GM23338 (cell line): Measurements from ENCODE around the gene ZNF214. TPM values are rescaled to one million over a fixed set of nuclear protein-coding genes. Genes with fewer than 3 reads are reported as not detected.

Experiments
- ATAC-seq: fragments of 200-7000 bp; cut with Tn5 transposase; 3 replicates; pipeline ENCODE4 v1.9.1; 2020
- DNase-seq: peaks from one replicate; pipeline ENCODE4 v3.0.0-alpha.2; 2015; ENCODE audit warnings: low spot score
- H2AFZ ChIP-seq: fragments of 200-600 bp; sonication (generic); 2 replicates; pipeline ENCODE4 v1.8.0; 2016; ENCODE audit warnings: antibody characterized with exemption, mild to moderate bottlenecking, moderate library complexity
- H3F3A ChIP-seq: fragments of 200-600 bp; sonication (generic); replicated peaks from 2 replicates; pipeline ENCODE4 v1.8.0; 2017; ENCODE audit warnings: antibody characterized with exemption, mixed run types, low read depth
- H3K27ac ChIP-seq: fragments of 200-600 bp; sonication (generic); 2 replicates; pipeline ENCODE4 v1.6.1; 2016; ENCODE audit warnings: low read depth
- H3K27me3 ChIP-seq: fragments of 200-600 bp; sonication (generic); 2 replicates; pipeline ENCODE4 v1.8.0; 2016; ENCODE audit warnings: mild to moderate bottlenecking, mixed run types, moderate library complexity; ENCODE audit not compliant: insufficient read depth
- H3K36me3 ChIP-seq: fragments of 200-600 bp; sonication (generic); 2 replicates; pipeline ENCODE4 v1.8.0; 2016; ENCODE audit warnings: mild to moderate bottlenecking; ENCODE audit not compliant: insufficient read depth
- H3K4me1 ChIP-seq: fragments of 200-600 bp; sonication (generic); 2 replicates; pipeline ENCODE4 v1.8.0; 2016; ENCODE audit warnings: mild to moderate bottlenecking, moderate library complexity; ENCODE audit not compliant: insufficient read depth
- H3K4me2 ChIP-seq: fragments of 200-600 bp; sonication (generic); 2 replicates; pipeline ENCODE4 v1.7.1; 2017; ENCODE audit warnings: mixed run types
- H3K4me3 ChIP-seq: fragments of 200-600 bp; sonication (generic); 2 replicates; pipeline ENCODE4 v1.6.1; 2016; ENCODE audit warnings: mixed run types
- H3K79me2 ChIP-seq: fragments of 200-600 bp; sonication (generic); replicated peaks from 2 replicates; pipeline ENCODE4 v1.8.0; 2017; ENCODE audit warnings: mild to moderate bottlenecking; ENCODE audit not compliant: insufficient read depth
- H3K9me2 ChIP-seq: fragments of 200-600 bp; sonication (generic); 2 replicates; pipeline ENCODE4 v1.8.0; 2017; ENCODE audit not compliant: insufficient read depth
- H4K20me1 ChIP-seq: fragments of 200-600 bp; sonication (generic); replicated peaks from 2 replicates; pipeline ENCODE4 v1.8.0; 2017; ENCODE audit warnings: mild to moderate bottlenecking; ENCODE audit not compliant: insufficient read depth
- H3K27ac Mint-ChIP-seq: 2 replicates; pipeline ENCODE4 v1.8.0; 2020; ENCODE audit warnings: inconsistent platforms, mild to moderate bottlenecking, moderate library complexity, mixed read lengths
- H3K27me3 Mint-ChIP-seq: 3 replicates; pipeline ENCODE4 v1.8.0; 2022; ENCODE audit warnings: low read depth, mild to moderate bottlenecking, moderate library complexity, mixed read lengths, inconsistent platforms; ENCODE audit not compliant: insufficient read depth, poor library complexity
- H3K36me3 Mint-ChIP-seq: 3 replicates; pipeline ENCODE4 v1.8.0; 2021; ENCODE audit warnings: low read depth, mild to moderate bottlenecking, inconsistent platforms, moderate library complexity, mixed read lengths
- H3K4me1 Mint-ChIP-seq: 3 replicates; pipeline ENCODE4 v1.8.0; 2020; ENCODE audit warnings: mild to moderate bottlenecking, inconsistent platforms, mixed read lengths
- H3K4me3 Mint-ChIP-seq: 3 replicates; pipeline ENCODE4 v1.8.0; 2021; ENCODE audit warnings: moderate library complexity, mild to moderate bottlenecking, inconsistent platforms, mixed read lengths
- H3K9me3 Mint-ChIP-seq: 3 replicates; pipeline ENCODE4 v1.8.0; 2020; ENCODE audit warnings: moderate library complexity, mild to moderate bottlenecking, inconsistent platforms, mixed read lengths
- CREB1 ChIP-seq: fragments of 250-450 bp; sonication (Bioruptor Pico); IDR thresholded peaks from 2 replicates; pipeline ENCODE4 v1.5.0; 2020; ENCODE audit warnings: low read depth, mild to moderate bottlenecking, moderate library complexity
- EZH2 ChIP-seq: fragments of 200-600 bp; sonication (generic); IDR thresholded peaks from one replicate; pipeline ENCODE4 v1.8.0; 2017; ENCODE audit warnings: antibody characterized with exemption, mild to moderate bottlenecking, low read depth; ENCODE audit not compliant: unreplicated experiment
- EZH2phosphoT487 ChIP-seq: fragments of 200-600 bp; sonication (generic); IDR thresholded peaks from one replicate; pipeline ENCODE4 v1.8.1; 2018; ENCODE audit warnings: antibody characterized with exemption; ENCODE audit not compliant: unreplicated experiment
- JUNB ChIP-seq: IDR thresholded peaks from one replicate; pipeline ENCODE4 v1.6.1; 2016; ENCODE audit warnings: antibody characterized with exemption; ENCODE audit not compliant: unreplicated experiment
- NANOG ChIP-seq: IDR thresholded peaks from 2 replicates; pipeline ENCODE4 v1.6.1; 2016; ENCODE audit warnings: antibody characterized with exemption, borderline replicate concordance
- POLR2AphosphoS5 ChIP-seq: IDR thresholded peaks from 2 replicates; pipeline ENCODE4 v1.6.1; 2016; ENCODE audit warnings: antibody characterized with exemption, low read depth
- STAT1 ChIP-seq: IDR thresholded peaks from one replicate; pipeline ENCODE4 v1.6.1; 2016; ENCODE audit warnings: antibody characterized with exemption; ENCODE audit not compliant: unreplicated experiment
- ZNF114 ChIP-seq: fragments of 250-450 bp; sonication (Bioruptor Pico); IDR thresholded peaks from 2 replicates; pipeline ENCODE4 v1.5.0; 2020; ENCODE audit warnings: mild to moderate bottlenecking, moderate library complexity
- ZNF331 ChIP-seq: fragments of 250-450 bp; sonication (Bioruptor Pico); IDR thresholded peaks from 2 replicates; pipeline ENCODE4 v1.5.0; 2020; ENCODE audit warnings: low read depth, mild to moderate bottlenecking, moderate library complexity
- polyA plus RNA-seq: library from polyadenylated mRNA; unstranded; fragments of >200 nt; fragmentation: Nextera tagmentation; extraction: Ambion mirVana; gene quantifications from 2 replicates; pipeline ENCODE4 v1.2.1, GENCODE V29; 2016
- total RNA-seq: library from RNA; depleted of rRNA; stranded (reverse); fragments of >200 nt; shearing (Covaris generic); gene quantifications from 2 replicates; pipeline ENCODE4 v1.2.3, GENCODE V29; 2014
- TF ChIP-seq, protein P1 (sequence below): fragments of 250-450 bp; sonication (Bioruptor Pico); IDR thresholded peaks from 2 replicates; pipeline ENCODE4 v1.5.0; 2020; ENCODE audit warnings: mild to moderate bottlenecking, moderate library complexity
- TF ChIP-seq, protein P2 (sequence below), 2 experiments: fragments of 200-600 bp in 1 of 2; sonication (generic) in 1 of 2; conservative IDR thresholded peaks; 2 replicates each; pipeline versions ENCODE4 v1.5.1 to v1.6.1; 2016 to 2017; ENCODE audit warnings: antibody characterized with exemption in 2 of 2, low read depth in 2 of 2, mild to moderate bottlenecking in 2 of 2, moderate library complexity in 1 of 2
- TF ChIP-seq, protein P3 (sequence below): IDR thresholded peaks from one replicate; pipeline ENCODE4 v1.6.1; 2018; ENCODE audit warnings: antibody characterized with exemption; ENCODE audit not compliant: unreplicated experiment
- TF ChIP-seq, protein P4 (sequence below): IDR thresholded peaks from 2 replicates; pipeline ENCODE4 v1.6.1; 2016; ENCODE audit warnings: antibody characterized with exemption

ZNF214 gene
- total and polyA plus RNA-seq, 2 experiments from 2014 or later, result 2.4 to 4.3 TPM

DNA sequence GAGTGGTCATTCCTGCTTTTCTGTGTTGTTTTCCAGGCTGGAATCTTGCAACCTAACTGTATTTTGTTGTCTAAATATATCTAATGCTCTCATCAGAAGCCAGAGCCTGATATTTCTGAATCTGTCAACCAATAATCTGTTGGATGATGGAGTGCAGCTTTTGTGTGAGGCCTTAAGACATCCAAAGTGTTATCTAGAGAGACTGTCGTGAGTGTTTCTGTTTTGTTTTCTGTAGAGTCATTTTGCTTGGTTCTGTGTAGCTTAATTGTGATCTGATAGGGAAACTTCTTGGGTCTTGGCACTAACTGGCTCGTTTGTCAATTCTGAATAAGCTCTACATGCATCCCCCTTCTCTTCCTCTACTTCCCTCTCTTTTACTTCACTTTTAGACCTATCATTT is 37.5 kb upstream of the ZNF214 start:
- Histone ChIP-seq H3K27me3 (no peaks in the 10 kb centered on the region), H2AFZ (0 out of 2 replicates have a peak overlapping the region, but pooled peaks have one; percentile 25), H3K79me2 (no peaks in the 10 kb centered on the region), H3K27ac (no peak overlapping the region), H3K9me2 (no peaks in the 10 kb centered on the region), H3K4me2 (no peak overlapping the region), H3F3A (no peaks in the 10 kb centered on the region), H4K20me1 (no peaks in the 10 kb centered on the region), H3K36me3 (no peaks in the 10 kb centered on the region), H3K4me3 (no peak overlapping the region), H3K4me1 (peaks cover 5% of the 10 kb centered on the region; the same call in 1 of the 2 replicates)
- Mint-ChIP-seq H3K36me3 (no peaks in the 10 kb centered on the region), H3K9me3 (no peaks in the 10 kb centered on the region), H3K4me1 (peaks cover 7% of the 10 kb centered on the region; the same call in 2 of the 3 replicates), H3K27me3 (no peaks in the 10 kb centered on the region), H3K4me3 (no peak overlapping the region), H3K27ac (peak overlapping the region; percentile 67)
- no peak for TF ChIP-seq ZNF331 (CRISPR knock-in tag)
- no peak for TF ChIP-seq NANOG
- TF ChIP-seq, protein P1, sequence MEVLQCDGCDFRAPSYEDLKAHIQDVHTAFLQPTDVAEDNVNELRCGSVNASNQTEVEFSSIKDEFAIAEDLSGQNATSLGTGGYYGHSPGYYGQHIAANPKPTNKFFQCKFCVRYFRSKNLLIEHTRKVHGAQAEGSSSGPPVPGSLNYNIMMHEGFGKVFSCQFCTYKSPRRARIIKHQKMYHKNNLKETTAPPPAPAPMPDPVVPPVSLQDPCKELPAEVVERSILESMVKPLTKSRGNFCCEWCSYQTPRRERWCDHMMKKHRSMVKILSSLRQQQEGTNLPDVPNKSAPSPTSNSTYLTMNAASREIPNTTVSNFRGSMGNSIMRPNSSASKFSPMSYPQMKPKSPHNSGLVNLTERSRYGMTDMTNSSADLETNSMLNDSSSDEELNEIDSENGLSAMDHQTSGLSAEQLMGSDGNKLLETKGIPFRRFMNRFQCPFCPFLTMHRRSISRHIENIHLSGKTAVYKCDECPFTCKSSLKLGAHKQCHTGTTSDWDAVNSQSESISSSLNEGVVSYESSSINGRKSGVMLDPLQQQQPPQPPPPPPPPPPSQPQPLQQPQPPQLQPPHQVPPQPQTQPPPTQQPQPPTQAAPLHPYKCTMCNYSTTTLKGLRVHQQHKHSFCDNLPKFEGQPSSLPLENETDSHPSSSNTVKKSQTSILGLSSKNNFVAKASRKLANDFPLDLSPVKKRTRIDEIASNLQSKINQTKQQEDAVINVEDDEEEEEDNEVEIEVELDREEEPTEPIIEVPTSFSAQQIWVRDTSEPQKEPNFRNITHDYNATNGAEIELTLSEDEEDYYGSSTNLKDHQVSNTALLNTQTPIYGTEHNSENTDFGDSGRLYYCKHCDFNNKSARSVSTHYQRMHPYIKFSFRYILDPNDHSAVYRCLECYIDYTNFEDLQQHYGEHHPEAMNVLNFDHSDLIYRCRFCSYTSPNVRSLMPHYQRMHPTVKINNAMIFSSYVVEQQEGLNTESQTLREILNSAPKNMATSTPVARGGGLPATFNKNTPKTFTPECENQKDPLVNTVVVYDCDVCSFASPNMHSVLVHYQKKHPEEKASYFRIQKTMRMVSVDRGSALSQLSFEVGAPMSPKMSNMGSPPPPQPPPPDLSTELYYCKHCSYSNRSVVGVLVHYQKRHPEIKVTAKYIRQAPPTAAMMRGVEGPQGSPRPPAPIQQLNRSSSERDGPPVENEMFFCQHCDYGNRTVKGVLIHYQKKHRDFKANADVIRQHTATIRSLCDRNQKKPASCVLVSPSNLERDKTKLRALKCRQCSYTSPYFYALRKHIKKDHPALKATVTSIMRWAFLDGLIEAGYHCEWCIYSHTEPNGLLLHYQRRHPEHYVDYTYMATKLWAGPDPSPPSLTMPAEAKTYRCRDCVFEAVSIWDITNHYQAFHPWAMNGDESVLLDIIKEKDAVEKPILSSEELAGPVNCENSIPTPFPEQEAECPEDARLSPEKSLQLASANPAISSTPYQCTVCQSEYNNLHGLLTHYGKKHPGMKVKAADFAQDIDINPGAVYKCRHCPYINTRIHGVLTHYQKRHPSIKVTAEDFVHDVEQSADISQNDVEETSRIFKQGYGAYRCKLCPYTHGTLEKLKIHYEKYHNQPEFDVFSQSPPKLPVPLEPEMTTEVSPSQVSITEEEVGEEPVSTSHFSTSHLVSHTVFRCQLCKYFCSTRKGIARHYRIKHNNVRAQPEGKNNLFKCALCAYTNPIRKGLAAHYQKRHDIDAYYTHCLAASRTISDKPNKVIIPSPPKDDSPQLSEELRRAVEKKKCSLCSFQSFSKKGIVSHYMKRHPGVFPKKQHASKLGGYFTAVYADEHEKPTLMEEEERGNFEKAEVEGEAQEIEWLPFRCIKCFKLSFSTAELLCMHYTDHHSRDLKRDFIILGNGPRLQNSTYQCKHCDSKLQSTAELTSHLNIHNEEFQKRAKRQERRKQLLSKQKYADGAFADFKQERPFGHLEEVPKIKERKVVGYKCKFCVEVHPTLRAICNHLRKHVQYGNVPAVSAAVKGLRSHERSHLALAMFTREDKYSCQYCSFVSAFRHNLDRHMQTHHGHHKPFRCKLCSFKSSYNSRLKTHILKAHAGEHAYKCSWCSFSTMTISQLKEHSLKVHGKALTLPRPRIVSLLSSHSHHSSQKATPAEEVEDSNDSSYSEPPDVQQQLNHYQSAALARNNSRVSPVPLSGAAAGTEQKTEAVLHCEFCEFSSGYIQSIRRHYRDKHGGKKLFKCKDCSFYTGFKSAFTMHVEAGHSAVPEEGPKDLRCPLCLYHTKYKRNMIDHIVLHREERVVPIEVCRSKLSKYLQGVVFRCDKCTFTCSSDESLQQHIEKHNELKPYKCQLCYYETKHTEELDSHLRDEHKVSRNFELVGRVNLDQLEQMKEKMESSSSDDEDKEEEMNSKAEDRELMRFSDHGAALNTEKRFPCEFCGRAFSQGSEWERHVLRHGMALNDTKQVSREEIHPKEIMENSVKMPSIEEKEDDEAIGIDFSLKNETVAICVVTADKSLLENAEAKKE, result no peak
- TF ChIP-seq STAT1, result no peak
- no peak for TF ChIP-seq ZNF114 (CRISPR knock-in tag)
- TF ChIP-seq JUNB, result no peak
- no peak for TF ChIP-seq EZH2phosphoT487
- TF ChIP-seq, protein P2, sequence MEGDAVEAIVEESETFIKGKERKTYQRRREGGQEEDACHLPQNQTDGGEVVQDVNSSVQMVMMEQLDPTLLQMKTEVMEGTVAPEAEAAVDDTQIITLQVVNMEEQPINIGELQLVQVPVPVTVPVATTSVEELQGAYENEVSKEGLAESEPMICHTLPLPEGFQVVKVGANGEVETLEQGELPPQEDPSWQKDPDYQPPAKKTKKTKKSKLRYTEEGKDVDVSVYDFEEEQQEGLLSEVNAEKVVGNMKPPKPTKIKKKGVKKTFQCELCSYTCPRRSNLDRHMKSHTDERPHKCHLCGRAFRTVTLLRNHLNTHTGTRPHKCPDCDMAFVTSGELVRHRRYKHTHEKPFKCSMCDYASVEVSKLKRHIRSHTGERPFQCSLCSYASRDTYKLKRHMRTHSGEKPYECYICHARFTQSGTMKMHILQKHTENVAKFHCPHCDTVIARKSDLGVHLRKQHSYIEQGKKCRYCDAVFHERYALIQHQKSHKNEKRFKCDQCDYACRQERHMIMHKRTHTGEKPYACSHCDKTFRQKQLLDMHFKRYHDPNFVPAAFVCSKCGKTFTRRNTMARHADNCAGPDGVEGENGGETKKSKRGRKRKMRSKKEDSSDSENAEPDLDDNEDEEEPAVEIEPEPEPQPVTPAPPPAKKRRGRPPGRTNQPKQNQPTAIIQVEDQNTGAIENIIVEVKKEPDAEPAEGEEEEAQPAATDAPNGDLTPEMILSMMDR (conservative IDR thresholded peaks at IDR 0.05; ENCODE audit: low read depth in 2 of 2), result no peak
- TF ChIP-seq POLR2AphosphoS5, result no peak
- no peak for TF ChIP-seq EZH2
- TF ChIP-seq, protein P3, sequence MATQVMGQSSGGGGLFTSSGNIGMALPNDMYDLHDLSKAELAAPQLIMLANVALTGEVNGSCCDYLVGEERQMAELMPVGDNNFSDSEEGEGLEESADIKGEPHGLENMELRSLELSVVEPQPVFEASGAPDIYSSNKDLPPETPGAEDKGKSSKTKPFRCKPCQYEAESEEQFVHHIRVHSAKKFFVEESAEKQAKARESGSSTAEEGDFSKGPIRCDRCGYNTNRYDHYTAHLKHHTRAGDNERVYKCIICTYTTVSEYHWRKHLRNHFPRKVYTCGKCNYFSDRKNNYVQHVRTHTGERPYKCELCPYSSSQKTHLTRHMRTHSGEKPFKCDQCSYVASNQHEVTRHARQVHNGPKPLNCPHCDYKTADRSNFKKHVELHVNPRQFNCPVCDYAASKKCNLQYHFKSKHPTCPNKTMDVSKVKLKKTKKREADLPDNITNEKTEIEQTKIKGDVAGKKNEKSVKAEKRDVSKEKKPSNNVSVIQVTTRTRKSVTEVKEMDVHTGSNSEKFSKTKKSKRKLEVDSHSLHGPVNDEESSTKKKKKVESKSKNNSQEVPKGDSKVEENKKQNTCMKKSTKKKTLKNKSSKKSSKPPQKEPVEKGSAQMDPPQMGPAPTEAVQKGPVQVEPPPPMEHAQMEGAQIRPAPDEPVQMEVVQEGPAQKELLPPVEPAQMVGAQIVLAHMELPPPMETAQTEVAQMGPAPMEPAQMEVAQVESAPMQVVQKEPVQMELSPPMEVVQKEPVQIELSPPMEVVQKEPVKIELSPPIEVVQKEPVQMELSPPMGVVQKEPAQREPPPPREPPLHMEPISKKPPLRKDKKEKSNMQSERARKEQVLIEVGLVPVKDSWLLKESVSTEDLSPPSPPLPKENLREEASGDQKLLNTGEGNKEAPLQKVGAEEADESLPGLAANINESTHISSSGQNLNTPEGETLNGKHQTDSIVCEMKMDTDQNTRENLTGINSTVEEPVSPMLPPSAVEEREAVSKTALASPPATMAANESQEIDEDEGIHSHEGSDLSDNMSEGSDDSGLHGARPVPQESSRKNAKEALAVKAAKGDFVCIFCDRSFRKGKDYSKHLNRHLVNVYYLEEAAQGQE, result no peak
- TF ChIP-seq, protein P4, sequence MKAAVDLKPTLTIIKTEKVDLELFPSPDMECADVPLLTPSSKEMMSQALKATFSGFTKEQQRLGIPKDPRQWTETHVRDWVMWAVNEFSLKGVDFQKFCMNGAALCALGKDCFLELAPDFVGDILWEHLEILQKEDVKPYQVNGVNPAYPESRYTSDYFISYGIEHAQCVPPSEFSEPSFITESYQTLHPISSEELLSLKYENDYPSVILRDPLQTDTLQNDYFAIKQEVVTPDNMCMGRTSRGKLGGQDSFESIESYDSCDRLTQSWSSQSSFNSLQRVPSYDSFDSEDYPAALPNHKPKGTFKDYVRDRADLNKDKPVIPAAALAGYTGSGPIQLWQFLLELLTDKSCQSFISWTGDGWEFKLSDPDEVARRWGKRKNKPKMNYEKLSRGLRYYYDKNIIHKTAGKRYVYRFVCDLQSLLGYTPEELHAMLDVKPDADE, result no peak
- no peak for TF ChIP-seq CREB1 (CRISPR knock-in tag)
- DNase-seq (no peak), ATAC-seq (no peak)
